NOMO-1 treated with dmso at 0.1 percent for 144 hours (cell line): ENCODE measurements around the gene RECQL5.
A peak's percentile ranks its signal among the peaks of the same experiment; 100 is the strongest.
"Not testable (repeated sequence)": the region's sequence is repeated elsewhere in the genome, so short reads cannot be mapped to it uniquely, and the experiment has no call there.

Experiments
- DNase-seq: peaks from one replicate; lab custom pipeline; 2025; ENCODE audit not compliant: unreplicated experiment; lab: John Stamatoyannopoulos, UW

RECQL5 gene

GRCh38 chr17:75649687-75650086 is 17.3 kb downstream of the RECQL5 start:
- no peak for DNase-seq

DNA sequence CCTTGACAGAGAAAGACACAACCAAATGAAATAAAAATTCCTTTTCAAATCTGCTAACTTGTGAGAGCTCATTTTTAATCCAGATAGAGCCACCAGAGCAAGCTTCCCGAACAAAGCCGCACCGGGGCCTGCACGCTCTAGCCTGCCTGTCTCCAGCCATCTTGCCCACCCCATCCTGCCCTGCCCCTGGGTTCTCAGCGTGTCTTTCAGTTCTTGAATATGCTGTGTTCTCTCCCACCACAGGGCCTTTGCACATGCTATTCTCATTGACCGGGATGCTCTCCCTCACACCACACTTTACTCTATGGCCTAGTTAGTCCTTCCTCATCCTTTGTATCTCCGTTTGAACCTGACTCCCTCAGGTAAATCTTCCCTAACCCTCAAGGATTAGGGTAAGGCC is 19.0 kb downstream of the RECQL5 start:
- DNase-seq: no peak

GRCh38 chr17:75647061-75647460 is 19.9 kb downstream of the RECQL5 start:
- DNase-seq: no peak

DNA sequence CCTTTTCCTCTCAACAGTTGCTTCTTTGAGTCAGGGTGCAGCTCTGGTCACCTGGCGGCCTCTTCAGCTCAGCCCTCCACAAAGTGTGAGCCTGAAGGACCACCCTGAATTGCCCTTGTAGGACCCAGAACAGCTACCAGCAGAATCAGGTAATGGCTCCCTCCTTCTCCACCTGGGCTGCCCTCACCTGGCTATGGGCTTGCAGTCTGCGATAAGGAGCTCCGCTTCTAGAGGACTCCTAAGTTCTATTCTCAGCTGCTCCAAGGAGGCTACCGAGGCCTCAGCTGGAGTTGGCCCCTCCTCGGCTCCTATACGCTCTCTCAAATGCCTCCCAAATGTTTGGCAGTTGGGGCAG is 20.3 kb downstream of the RECQL5 start:
- no peak for DNase-seq

DNA sequence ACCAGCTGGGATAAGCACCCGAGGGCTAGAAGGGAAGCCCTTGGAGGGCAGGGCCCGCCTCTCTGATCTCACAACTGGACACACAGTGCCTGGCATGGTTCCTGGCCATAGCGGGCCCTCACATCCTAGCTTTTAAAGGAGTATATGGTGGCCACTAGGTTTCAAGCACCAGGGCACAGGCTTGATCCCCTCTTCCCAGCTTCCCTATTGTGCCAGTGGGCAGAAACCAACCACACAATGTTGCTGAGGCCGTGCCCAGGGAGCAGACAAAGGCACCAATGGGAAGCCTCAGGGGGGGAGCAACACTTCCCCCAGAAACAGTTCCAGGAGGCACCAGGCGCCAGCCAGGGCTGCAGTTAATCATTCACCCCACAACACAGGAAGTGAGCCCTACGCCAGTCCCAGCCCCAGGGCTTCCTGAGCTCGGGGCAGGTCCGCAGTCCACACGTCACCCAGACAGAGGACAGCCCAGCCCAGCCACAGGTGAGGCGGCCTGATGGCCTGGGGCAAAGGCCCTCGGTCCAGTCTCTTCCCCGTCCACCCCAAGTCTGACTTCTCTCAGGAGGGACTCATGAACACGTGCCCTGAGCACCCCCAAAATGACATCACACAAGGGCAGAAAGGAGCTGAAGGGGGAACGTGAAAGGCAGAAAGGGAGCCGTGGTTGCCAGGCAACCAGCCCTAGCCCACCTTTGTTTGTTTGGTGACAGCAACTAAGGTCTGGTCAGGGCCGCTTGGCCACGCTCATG is 20.9 kb downstream of the RECQL5 start:
- peak; percentile 64 for DNase-seq

- no peak for DNase-seq
These were observed 21.5 kb downstream of the RECQL5 start for GRCh38 chr17:75645501-75645888.

GRCh38 chr17:75643643-75644017 is 23.3 kb downstream of the RECQL5 start:
- no peak for DNase-seq

DNA sequence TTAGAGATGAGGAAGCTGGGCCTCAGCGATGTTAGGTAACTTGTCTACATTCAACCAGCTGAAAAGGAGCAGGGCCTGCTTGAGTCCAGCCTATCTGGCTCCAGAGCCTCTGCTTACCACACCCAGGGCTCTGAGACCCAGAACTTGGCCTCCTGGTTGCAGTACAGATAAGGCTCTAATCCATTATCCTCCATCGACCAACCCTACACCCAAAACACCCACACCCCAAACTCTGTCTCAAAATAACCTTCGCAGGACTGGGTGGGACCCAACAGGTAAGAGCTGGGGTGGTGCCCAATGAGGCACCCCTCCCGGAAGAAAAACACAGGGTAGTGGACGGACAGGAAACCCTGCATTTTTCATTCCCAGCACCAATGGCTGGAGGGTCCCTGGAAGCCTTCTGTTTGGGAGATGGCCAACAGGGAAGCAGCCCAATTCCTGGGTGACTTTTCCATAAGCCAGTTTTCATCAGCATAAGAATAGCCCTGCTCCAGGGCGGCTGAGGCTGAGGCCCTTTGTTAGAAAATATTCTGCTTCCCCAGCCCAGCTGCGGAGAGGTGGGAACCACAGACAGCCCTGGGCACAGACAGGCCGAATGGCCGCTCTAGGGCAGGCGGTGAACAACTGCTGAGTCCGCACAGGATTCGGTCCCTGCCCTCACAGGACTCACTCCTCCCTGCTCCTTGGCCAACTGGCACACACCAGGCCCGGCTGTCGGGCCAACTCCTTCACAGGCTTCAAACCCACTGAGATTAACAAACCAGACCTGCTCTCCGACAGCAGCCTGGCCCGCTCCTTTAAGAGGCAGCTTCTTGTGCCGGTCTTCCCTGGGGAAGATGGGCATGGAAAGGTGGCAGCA is 23.9 kb downstream of the RECQL5 start:
- no peak for DNase-seq

- DNase-seq: no peak
These were observed 24.7 kb downstream of the RECQL5 start for GRCh38 chr17:75642182-75642783.

DNA sequence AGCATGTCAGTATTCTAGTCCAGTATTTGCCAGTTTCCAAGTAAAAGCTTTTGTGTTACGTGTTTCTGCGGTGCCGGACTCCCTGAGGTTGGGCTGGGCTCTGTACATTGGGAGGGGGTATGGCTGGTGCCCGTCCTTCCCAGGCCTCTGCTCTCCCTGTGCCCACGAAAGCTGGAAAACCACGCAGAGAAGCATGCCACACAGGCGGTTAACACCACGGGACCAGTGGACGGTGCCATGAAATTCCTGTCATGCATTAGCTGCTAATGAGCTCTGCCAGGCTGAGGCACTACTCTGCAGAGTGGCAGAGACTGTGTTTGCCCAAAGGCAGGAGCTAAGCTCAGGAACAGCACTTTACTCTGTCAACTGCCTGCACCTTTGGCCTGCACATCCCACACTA is 25.6 kb downstream of the RECQL5 start:
- DNase-seq: no peak

GRCh38 chr17:75640556-75641119 is 26.3 kb downstream of the RECQL5 start:
- DNase-seq: no peak

GRCh38 chr17:75639771-75640555 is 27.0 kb downstream of the RECQL5 start:
- no peak for DNase-seq

DNA sequence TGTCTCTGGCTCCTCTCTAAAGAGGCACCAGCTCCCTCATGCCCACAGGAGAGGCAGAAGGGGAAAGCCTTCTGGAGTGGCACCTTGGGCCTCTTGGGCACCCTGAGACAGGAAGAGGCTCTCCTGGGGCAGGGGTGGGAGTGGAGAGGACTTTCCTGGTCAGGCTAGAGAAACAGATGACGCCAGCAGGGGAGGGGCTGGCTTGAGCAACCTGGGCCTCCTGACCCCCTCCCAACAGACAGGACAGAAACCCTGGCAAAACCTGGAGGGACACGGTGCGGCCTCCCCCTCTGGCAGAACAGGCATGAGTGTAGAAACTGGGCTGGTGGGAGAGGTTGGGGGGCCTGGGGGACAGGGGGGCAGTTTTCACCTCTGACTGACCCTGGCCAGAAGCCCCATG is 27.6 kb downstream of the RECQL5 start:
- DNase-seq: no peak

DNA sequence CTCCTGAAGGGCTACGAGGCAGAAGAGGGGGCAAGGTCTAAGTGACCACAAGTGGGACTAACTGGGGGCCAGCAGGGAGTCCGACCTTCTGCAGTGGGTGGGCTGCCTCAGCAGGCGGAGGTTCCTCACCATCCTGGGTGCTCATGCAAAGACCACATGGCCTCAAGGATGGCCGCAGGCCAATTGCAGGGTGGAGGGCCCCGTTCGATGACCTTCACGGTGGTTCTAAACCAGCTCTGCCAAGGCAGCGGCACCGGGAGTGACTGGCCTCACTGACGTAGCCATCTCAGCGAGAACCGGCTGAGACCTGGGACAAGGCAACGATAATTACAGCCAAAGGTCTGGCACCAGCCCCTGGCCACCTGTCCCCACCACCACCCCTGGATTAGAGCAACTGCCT is 28.1 kb downstream of the RECQL5 start:
- no peak for DNase-seq

- DNase-seq: not testable (repeated sequence)
These were observed 28.9 kb downstream of the RECQL5 start for GRCh38 chr17:75638039-75638438.

DNA sequence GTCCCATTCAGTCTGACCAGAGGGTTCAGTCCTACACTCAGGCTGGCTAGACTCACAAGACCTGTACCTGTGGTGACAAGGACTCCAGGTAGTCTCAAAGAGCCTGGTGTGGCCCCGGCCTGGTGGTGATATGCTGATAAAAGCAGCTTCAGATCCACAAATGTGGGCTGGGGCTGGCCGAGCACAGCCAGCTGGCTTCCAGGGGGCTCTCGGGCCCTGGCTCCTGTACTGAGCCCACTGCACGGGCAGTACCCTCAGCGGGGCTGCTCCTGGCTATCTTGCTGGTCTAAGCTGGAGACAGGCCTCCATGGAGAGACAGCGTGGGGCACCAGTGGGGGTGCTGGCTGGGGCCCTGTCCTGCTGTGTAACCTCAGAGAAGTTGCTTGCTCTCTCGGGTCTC is 29.4 kb downstream of the RECQL5 start:
- DNase-seq: no peak

GRCh38 chr17:75637143-75637538 is 29.8 kb downstream of the RECQL5 start:
- no peak for DNase-seq

DNA sequence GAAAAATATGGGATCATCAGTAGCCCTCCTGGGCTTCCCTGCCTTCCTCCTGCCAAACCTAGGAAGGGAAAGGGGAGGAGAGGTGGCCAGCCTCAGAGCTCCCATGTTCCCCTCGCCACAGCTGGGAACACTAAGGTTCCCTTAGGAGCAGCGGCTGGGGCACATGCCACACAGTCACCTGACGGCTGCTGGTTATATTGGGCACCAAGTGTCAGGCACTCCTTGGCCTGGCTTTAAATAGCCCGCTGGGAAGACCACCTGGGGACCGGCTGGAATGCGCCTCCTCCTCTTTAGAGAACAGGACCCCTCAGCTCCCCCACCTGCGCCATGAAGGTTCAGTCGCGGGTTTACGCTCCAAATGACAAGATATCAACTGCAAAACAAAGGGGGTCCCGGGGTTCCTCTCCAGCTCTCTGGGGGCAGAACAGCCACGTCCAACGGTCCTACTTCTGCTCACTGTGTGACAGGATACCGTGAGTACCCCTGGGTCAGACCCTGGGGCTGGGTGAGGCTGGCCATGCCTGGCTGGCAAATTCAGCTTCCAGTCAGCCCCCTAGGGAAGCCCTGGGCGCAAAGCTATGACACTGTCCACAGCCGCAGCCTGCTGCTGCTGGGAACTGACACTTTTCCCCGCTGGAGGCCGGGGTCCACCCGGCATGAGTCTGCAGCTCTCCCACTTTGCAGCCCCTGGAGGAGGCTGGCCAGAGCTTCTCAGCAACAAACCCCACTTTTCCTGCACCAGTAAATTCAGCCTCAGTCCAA is 30.4 kb downstream of the RECQL5 start:
- no peak for DNase-seq

GRCh38 chr17:75635610-75636202 is 31.2 kb downstream of the RECQL5 start:
- DNase-seq: no peak
